Upper lobe of left lung (tissue), 6 donors: Measurements from ENCODE around the gene TMEM184B. TPM values are rescaled to one million over a fixed set of nuclear protein-coding genes. Genes with fewer than 3 reads are reported as not detected.

Source experiments
- ATAC-seq, 2 donors: fragments of 200-7000 bp; cut with Tn5 transposase; one replicate each; pipeline ENCODE4 v1.9.1; 2022; ENCODE audit warnings: mild to moderate bottlenecking in 2 of 2, moderate library complexity in 2 of 2; ENCODE audit not compliant: low FRiP score in 2 of 2
- DNase-seq, 2 donors: peaks; one replicate each; pipeline ENCODE4 v3.0.0-alpha.2; 2019 to 2020
- H3K27ac ChIP-seq, 4 donors: fragments of 200-600 bp; sonication (generic); one replicate each; pipeline ENCODE4 v1.5.1; 2016 to 2019
- H3K27me3 ChIP-seq, 4 donors: fragments of 200-600 bp; sonication (generic); one replicate each; pipeline ENCODE4 v1.5.1; 2017 to 2019
- H3K36me3 ChIP-seq, 4 donors: fragments of 200-600 bp; sonication (generic); one replicate each; pipeline ENCODE4 v1.5.1; 2016 to 2019
- H3K4me1 ChIP-seq, 4 donors: fragments of 200-600 bp; sonication (generic); one replicate each; pipeline ENCODE4 v1.5.1; 2018 to 2019
- H3K4me3 ChIP-seq, 4 donors: fragments of 200-600 bp; sonication (generic); one replicate each; pipeline ENCODE4 v1.5.1; 2017 to 2019; ENCODE audit warnings: mild to moderate bottlenecking in 2 of 4, moderate library complexity in 1 of 4
- H3K9me3 ChIP-seq, 4 donors: fragments of 200-600 bp; sonication (generic); one replicate each; pipeline ENCODE4 v1.5.1; 2018 to 2019
- EP300 ChIP-seq, 4 donors: sonication (generic); formaldehyde crosslinking; IDR thresholded peaks; one replicate each; pipeline ENCODE4 v1.5.1; 2017; ENCODE audit warnings: antibody characterized with exemption in 4 of 4, control low read depth in 2 of 4
- POLR2A ChIP-seq, 4 donors: fragments of 450-650 bp; IDR thresholded peaks; one replicate each; pipeline ENCODE4 v1.5.1; 2016 to 2017; ENCODE audit warnings: antibody characterized with exemption in 4 of 4, mild to moderate bottlenecking in 2 of 4
- POLR2AphosphoS5 ChIP-seq, 2 donors: sonication (generic); formaldehyde crosslinking; IDR thresholded peaks; one replicate each; pipeline ENCODE4 v1.5.1; 2017; ENCODE audit warnings: antibody characterized with exemption in 2 of 2
- WGBS, 2 donors: methylation state at CpG; one replicate each; pipeline ENCODE4 v1.1.5; 2017 to 2018; 5-methylcytosine and 5-hydroxymethylcytosine counted together
- total RNA-seq, 6 donors: library from RNA; depleted of rRNA in 4 of 6; stranded (reverse); fragments of >200 nt in 4 of 6; gene quantifications; one replicate each; pipeline versions ENCODE4 v1.1.0 to v1.2.1, GENCODE V29; 2016 to 2021
- TF ChIP-seq, protein P1 (sequence below), 6 experiments: fragments of 450-650 bp in 4 of 6; fragments of 200-600 bp in 2 of 6; sonication (generic) in 2 of 6; IDR thresholded peaks; one replicate each; pipeline ENCODE4 v1.5.1; 2016 to 2019; ENCODE audit warnings: antibody characterized with exemption in 6 of 6
- donor health status: DM: no; HTN: no; CAD: no; lungs with moderate emphysema.
- donor health status: DM: no; HTN: yes; CAD: no; lungs with severe emphysema.

TMEM184B gene
- total RNA-seq, 6 donors from 2014 or later, result 47.5 to 141 (median 72.1) TPM

DNA sequence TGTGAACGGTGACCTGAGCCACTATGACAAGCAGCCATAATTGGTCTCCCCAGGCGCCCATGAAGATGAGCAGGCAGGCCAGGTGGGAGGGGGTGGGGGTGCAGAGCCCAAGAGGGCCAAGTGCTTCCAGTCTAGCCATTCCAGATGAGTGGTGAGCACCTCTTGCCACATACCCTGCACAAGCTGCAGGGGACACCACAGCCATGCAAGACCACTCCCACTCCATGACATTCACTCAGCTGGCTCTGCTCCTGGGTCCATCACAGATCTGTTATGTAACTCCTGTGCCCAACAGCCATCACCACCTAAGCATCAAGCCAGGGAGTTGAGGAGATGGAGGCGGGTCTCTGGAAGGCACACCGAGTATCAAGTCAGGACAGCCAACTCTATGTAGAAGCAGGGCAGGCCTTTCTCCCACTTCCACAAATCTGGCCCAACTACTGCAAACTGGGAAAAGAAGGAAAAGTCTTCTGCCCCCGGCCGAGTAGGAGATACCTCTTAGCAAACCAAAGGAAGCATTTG is 8.4 kb downstream of the TMEM184B start:
- TF ChIP-seq EP300 (IDR thresholded peaks at IDR 0.05), result no peak
- TF ChIP-seq, protein P1, sequence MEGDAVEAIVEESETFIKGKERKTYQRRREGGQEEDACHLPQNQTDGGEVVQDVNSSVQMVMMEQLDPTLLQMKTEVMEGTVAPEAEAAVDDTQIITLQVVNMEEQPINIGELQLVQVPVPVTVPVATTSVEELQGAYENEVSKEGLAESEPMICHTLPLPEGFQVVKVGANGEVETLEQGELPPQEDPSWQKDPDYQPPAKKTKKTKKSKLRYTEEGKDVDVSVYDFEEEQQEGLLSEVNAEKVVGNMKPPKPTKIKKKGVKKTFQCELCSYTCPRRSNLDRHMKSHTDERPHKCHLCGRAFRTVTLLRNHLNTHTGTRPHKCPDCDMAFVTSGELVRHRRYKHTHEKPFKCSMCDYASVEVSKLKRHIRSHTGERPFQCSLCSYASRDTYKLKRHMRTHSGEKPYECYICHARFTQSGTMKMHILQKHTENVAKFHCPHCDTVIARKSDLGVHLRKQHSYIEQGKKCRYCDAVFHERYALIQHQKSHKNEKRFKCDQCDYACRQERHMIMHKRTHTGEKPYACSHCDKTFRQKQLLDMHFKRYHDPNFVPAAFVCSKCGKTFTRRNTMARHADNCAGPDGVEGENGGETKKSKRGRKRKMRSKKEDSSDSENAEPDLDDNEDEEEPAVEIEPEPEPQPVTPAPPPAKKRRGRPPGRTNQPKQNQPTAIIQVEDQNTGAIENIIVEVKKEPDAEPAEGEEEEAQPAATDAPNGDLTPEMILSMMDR (IDR thresholded peaks at IDR 0.05), result no peak
- no peak for TF ChIP-seq POLR2AphosphoS5 (IDR thresholded peaks at IDR 0.05)
- no peak for TF ChIP-seq POLR2A (IDR thresholded peaks at IDR 0.05)
- Histone ChIP-seq H3K4me3 (no peak overlapping the region), H3K4me1 (peaks cover 67 to 95% (median 73%) of the 10 kb centered on the region in 4 donors), H3K9me3 (no peaks in the 10 kb centered on the region), H3K27me3 (no peaks in the 10 kb centered on the region), H3K36me3 (peaks cover 0 to 19% (median 0%) of the 10 kb centered on the region in 4 donors), H3K27ac (peak overlapping the region in 2 of 4 donors; percentile 31 to 96)
- no peak for ATAC-seq
- DNase-seq, result no peak
- WGBS, 2 donors, result 80 to 85% methylated on average over 4 to 6 of the region's 6 CpGs

DNA sequence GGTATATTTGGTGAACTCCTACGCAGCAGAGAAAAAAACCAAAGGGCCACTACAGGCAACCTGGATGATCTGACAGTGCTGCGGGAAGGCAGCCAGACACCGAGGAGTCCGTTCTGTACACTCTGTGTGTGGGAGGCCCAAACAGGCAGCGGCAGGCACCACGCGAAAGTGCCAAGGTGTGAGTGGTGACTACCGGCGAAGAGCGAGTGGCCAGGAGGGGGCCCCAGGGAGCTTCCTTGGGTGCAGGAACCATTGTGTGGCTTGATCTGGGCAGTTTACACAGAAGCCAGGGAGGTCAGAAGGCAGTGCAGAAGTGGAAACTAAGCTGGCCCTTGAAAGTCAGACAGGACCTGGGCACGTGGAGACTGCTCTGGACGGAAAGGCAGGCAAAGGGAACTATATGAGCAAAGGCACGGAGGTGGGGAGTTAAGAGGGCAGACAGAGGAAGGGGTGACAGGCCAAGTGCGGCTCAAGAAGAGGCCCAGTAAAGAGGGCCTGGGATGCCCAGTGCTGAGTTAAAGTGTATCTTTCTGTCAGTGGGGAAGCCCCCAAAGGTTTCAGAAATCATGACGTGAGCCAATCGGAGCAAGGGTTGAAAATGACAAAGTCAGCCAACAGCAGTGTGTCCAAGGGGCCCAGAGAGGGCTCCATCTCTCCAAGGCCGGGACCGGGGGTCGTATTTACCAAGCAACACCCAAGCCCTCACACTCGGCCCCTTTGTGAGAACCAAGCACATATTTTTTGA is 10.6 kb downstream of the TMEM184B start:
- Histone ChIP-seq H3K27me3 (no peaks in the 10 kb centered on the region), H3K4me3 (no peak overlapping the region), H3K27ac (peak overlapping the region; percentile 58 to 77 (median 74)), H3K4me1 (peaks cover 70 to 95% (median 76%) of the 10 kb centered on the region in 4 donors), H3K9me3 (no peaks in the 10 kb centered on the region), H3K36me3 (peaks cover 0 to 18% (median 0%) of the 10 kb centered on the region in 4 donors)
- ATAC-seq (peak; percentile 53 to 75), DNase-seq (peak; percentile 78)
- no peak for TF ChIP-seq POLR2A (IDR thresholded peaks at IDR 0.05)
- TF ChIP-seq, protein P1 (IDR thresholded peaks at IDR 0.05), result peak; percentile 28 to 73 (median 48)
- TF ChIP-seq POLR2AphosphoS5 (IDR thresholded peaks at IDR 0.05), result peak in 1 of 2 donors; percentile 8
- no peak for TF ChIP-seq EP300 (IDR thresholded peaks at IDR 0.05)
- WGBS, 2 donors, result 67 to 75% methylated on average over 20 of the region's 20 CpGs

DNA sequence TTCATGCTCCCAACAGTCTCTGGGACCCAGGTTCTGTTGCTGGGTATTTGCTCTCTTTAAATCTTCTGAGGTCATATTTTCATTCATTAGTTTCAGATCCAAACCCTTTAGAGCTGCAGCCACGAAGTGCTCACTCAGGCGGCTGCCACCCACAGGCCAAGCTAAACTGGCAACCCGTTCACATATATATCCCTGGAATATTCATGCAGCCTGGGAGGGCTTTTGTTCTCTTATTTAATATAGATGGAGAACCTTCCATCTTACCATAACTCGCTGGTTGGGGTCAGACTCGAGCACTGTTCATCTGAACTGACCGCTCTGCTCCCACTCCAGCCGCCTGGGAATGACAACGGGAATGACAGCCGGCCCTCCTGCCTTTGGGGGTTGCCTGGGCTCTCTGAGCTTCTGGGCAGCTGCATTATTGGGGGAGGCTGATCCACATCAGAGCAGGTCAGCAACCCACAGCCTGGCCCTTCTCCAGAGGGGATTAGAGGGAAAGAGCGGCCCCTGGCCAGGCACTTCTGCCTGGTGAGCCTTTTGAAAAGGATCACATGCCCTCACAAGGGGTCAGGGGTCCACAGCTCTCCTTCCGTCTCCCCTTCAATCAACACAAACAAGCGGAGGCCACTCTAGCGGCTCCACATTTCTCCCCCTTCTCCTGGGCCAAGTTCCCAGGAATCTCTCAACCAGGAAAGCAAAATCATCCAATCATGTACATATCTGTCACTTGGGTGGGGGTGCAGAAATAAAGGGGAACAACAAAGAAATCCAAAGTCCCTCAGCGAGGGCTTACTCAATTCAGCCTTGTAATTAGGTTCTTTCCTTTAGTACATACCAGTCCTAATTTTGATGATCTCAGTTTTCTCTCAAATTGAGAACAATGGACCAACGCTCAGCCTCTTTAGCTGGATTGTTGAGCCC is 11.8 kb downstream of the TMEM184B start:
- H3K36me3 ChIP-seq, result peaks cover 0 to 18% (median 0%) of the 10 kb centered on the region in 4 donors
- H3K4me3 ChIP-seq, result no peak overlapping the region
- H3K27ac ChIP-seq, result peak overlapping the region; percentile 58 to 77 (median 74)
- DNase-seq, result no peak
- TF ChIP-seq EP300 (IDR thresholded peaks at IDR 0.05), result no peak
- no peak for TF ChIP-seq POLR2AphosphoS5 (IDR thresholded peaks at IDR 0.05)
- TF ChIP-seq, protein P1 (IDR thresholded peaks at IDR 0.05), result no peak
- TF ChIP-seq POLR2A (IDR thresholded peaks at IDR 0.05), result no peak
- 62 to 67% methylated on average over 12 to 15 of the region's 15 CpGs for WGBS, 2 donors
- H3K4me1 ChIP-seq, result peaks cover 62 to 93% (median 76%) of the 10 kb centered on the region in 4 donors
- ATAC-seq, result peak; percentile 5 to 14
- no peaks in the 10 kb centered on the region for H3K27me3 ChIP-seq
- no peaks in the 10 kb centered on the region for H3K9me3 ChIP-seq

DNA sequence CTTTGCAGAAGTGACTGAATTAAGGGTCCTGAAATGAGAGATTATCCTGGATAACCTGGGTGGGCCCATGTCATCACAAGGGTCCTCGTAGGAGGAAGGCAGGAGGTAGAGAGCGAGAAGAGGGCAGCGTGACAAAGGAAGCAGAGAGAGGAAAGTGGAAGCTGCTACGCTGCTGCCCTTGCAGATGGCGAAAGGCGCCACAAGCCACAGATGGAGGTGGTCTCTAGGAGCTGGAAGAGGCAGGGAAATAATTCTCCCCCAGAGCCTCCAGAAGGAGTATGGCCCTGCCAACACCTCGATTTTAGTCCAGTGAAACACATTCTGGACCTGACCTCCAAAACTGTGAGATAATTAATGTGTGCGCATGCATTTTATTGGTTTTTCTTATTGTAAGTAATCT is 13.4 kb downstream of the TMEM184B start:
- Histone ChIP-seq H3K36me3 (peaks cover 0 to 18% (median 0%) of the 10 kb centered on the region in 4 donors), H3K4me3 (no peak overlapping the region), H3K9me3 (no peaks in the 10 kb centered on the region), H3K27me3 (no peaks in the 10 kb centered on the region), H3K27ac (peak overlapping the region; percentile 58 to 77 (median 74)), H3K4me1 (peaks cover 54 to 78% (median 64%) of the 10 kb centered on the region in 4 donors)
- TF ChIP-seq POLR2A (IDR thresholded peaks at IDR 0.05), result no peak
- TF ChIP-seq, protein P1 (IDR thresholded peaks at IDR 0.05), result no peak
- no peak for TF ChIP-seq EP300 (IDR thresholded peaks at IDR 0.05)
- no peak for TF ChIP-seq POLR2AphosphoS5 (IDR thresholded peaks at IDR 0.05)
- WGBS, 2 donors, result 63 to 73% methylated on average over 7 to 8 of the region's 8 CpGs
- DNase-seq (no peak), ATAC-seq (no peak)
